Colonic mucosa (tissue), 4 donors: Measurements from ENCODE around the gene ZNF512B. TPM values are rescaled to one million over a fixed set of nuclear protein-coding genes. Genes with fewer than 3 reads are reported as not detected.

Experiments
- DNase-seq: peaks from one replicate; pipeline ENCODE4 v3.0.0-alpha.2; 2020
- H3K27ac ChIP-seq: fragments of 200-600 bp; one replicate; pipeline ENCODE4 v1.8.0; 2021
- H3K27me3 ChIP-seq: fragments of 200-600 bp; one replicate; pipeline ENCODE4 v1.8.0; 2021
- H3K36me3 ChIP-seq: fragments of 200-600 bp; one replicate; pipeline ENCODE4 v1.8.0; 2021
- H3K4me1 ChIP-seq: fragments of 200-600 bp; one replicate; pipeline ENCODE4 v1.8.0; 2021; ENCODE audit warnings: mild to moderate bottlenecking
- H3K4me3 ChIP-seq: fragments of 200-600 bp; one replicate; pipeline ENCODE4 v1.8.0; 2021
- H3K9ac ChIP-seq, 2 donors: one replicate each; pipeline ENCODE4 v1.7.0; 2013; ENCODE audit warnings: control low read depth in 2 of 2, low read depth in 2 of 2, low read length in 2 of 2
- H3K9me3 ChIP-seq: fragments of 200-600 bp; one replicate; pipeline ENCODE4 v1.8.0; 2021
- intact Hi-C: fragments of 100-400 bp; cut with DNase I; formaldehyde crosslinking; loops from one replicate; pipeline ENCODE4 v1.14.1; 2022
- total RNA-seq, 2 donors: library from RNA; stranded (reverse); fragmentation: NEBNext Ultra II Directional in 1 of 2; extraction: Animal tissue kit (Norgen Biotek cat#: 25700) in 1 of 2; gene quantifications; one replicate each; pipeline ENCODE4 v1.2.1, GENCODE V29; 2021
- TF ChIP-seq, protein P1 (sequence below): fragments of 200-600 bp; IDR thresholded peaks from one replicate; pipeline ENCODE4 v1.8.0; 2022; ENCODE audit warnings: antibody characterized with exemption, mild to moderate bottlenecking
- donor health status: healthy.
- donor health status: DM: no; HTN: no; CAD: no.
- donor health status: DM: no; HTN: no; CAD: no.

ZNF512B gene
- total RNA-seq, 2 donors from 2014 or later = 1.9 TPM

DNA sequence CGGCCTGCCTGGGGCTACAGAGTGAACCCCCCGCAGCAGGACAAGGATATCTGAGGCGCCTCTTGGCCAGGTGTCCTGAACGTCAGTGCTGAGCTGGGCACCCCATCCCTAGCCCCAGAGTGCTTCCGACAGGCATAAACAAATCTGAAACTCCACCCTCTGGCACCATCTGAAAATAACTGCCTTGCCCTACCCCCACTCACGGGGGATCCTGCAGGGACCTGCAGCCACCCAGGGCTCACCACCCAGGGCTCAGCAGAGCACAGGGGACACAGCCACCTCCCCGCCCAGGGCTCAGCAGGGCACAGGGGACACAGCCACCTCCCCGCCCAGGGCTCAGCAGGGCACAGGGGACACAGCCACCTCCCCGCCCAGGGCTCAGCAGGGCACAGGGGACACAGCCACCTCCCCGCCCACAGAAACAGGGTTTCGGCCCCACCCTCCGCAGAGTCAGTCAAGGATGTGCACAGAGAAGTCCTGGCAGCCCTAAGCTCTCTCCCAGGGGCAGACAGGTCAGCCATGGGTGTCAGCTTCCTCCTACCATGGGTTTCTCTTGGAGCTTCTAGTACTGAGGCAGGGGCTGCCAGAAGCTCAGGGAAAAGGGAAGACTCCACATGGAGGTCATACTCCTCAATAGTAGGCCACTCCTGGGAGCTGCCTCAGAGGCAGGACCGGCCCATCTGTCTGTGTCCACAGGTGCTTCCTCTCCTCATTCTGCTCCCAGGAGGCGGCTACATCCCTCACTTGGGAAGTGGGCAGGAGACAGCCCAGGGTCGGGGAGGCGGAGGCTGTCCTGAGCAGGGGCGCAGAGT, 18.1 kb downstream of the ZNF512B start:
- H3K9ac ChIP-seq = peak overlapping the region; percentile 33 to 51

DNA sequence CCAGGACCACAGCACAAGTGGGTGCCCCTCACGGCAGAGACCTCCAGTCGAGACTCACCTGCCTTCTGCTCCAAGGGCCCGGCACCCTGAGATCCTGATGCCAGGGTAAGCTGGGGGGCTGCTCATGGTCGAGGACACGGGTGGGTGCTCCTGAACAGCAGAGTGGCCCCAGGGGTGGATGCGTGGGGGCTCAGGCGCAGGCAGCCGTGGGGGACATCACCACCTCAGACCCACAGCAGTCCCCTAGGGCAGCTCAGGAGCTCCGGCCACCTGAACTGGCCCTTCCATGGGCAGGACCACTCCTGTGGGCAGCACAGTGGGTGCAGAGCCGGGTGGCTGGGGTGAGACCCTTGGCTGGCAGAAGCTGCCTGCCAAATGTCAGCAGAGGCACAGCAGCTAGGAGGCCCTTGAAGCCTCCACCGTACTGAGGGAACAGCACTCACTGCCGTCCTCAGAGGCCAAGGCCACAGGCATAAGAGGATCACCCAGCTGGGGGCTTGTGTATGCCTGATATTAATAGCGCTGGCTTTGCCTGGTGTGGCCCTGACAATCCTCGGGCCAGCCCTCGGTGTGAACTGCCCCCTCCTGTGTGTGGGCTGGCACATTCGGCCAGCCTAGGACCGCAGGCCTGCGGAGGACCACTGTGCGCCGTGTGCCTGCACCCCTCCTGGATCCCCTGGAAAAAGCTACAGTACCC, 18.9 kb downstream of the ZNF512B start:
- H3K4me1 ChIP-seq = peaks cover 47% of the 10 kb centered on the region
- no peaks in the 10 kb centered on the region for H3K36me3 ChIP-seq
- H3K4me3 ChIP-seq = no peak overlapping the region
- intact Hi-C loops = no loop called here
- H3K9ac ChIP-seq = peak overlapping the region in 1 of 2 donors; percentile 51
- H3K9me3 ChIP-seq = no peaks in the 10 kb centered on the region
- no peaks in the 10 kb centered on the region for H3K27me3 ChIP-seq
- peak overlapping the region; percentile 32 for H3K27ac ChIP-seq
- TF ChIP-seq, protein P1, sequence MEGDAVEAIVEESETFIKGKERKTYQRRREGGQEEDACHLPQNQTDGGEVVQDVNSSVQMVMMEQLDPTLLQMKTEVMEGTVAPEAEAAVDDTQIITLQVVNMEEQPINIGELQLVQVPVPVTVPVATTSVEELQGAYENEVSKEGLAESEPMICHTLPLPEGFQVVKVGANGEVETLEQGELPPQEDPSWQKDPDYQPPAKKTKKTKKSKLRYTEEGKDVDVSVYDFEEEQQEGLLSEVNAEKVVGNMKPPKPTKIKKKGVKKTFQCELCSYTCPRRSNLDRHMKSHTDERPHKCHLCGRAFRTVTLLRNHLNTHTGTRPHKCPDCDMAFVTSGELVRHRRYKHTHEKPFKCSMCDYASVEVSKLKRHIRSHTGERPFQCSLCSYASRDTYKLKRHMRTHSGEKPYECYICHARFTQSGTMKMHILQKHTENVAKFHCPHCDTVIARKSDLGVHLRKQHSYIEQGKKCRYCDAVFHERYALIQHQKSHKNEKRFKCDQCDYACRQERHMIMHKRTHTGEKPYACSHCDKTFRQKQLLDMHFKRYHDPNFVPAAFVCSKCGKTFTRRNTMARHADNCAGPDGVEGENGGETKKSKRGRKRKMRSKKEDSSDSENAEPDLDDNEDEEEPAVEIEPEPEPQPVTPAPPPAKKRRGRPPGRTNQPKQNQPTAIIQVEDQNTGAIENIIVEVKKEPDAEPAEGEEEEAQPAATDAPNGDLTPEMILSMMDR = no peak
- no peak for DNase-seq

More for the DNA sequence above, 18.1 kb downstream of the ZNF512B start:
- Histone ChIP-seq H3K4me1 (peaks cover 47% of the 10 kb centered on the region), H3K27ac (peak overlapping the region; percentile 32), H3K36me3 (no peaks in the 10 kb centered on the region), H3K27me3 (no peaks in the 10 kb centered on the region), H3K4me3 (no peak overlapping the region), H3K9me3 (no peaks in the 10 kb centered on the region)
- peak; percentile 83 for DNase-seq
- TF ChIP-seq, protein P1 = no peak
- intact Hi-C loops = no loop called here

DNA sequence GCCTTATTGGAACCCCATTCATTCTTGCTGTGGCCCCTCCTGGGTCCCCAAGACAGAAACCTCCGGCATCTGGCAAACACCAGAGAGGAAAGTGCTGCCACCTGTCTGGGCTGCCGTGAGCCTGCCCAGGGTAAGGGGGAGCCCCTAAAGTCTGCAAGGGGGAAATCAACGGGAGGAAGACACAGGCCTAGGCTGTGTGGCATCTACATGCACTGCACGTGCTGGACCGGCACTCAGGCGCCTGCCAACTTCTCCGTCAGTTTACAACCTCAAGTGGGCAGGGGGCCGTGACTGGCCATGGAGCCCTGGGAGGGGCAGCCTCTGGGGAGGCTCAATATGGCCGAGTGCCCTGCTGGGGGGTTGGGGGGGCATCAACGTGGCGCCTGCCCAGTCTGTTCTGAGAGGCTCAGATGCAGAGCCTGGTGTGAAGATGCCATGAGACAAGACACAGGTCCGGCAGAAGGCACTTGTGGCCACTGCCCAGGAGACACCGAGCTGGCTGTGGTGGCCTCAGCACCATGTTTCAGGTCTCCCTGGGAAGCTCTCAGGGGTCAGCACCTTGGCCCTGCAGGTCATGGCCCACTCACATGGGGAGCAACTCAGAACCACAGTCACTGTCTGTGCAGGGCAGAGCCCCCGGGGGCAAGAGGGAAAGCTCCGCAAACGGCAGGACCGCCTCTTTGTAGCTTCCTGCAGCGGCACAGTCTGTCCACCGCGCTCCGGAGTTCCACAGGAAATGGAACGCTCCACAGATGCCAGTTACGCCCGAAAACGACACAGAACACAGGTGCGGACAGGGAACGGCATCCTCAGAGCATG, 21.9 kb downstream of the ZNF512B start:
- TF ChIP-seq, protein P1 = no peak
- no peak for DNase-seq
- Histone ChIP-seq H3K4me3 (no peak overlapping the region), H3K27me3 (no peaks in the 10 kb centered on the region), H3K4me1 (peaks cover 35% of the 10 kb centered on the region), H3K9me3 (no peaks in the 10 kb centered on the region), H3K27ac (no peak overlapping the region), H3K36me3 (peaks cover 14% of the 10 kb centered on the region), H3K9ac (peak overlapping the region in 1 of 2 donors; percentile 26)
- intact Hi-C loops = no loop called here

DNA sequence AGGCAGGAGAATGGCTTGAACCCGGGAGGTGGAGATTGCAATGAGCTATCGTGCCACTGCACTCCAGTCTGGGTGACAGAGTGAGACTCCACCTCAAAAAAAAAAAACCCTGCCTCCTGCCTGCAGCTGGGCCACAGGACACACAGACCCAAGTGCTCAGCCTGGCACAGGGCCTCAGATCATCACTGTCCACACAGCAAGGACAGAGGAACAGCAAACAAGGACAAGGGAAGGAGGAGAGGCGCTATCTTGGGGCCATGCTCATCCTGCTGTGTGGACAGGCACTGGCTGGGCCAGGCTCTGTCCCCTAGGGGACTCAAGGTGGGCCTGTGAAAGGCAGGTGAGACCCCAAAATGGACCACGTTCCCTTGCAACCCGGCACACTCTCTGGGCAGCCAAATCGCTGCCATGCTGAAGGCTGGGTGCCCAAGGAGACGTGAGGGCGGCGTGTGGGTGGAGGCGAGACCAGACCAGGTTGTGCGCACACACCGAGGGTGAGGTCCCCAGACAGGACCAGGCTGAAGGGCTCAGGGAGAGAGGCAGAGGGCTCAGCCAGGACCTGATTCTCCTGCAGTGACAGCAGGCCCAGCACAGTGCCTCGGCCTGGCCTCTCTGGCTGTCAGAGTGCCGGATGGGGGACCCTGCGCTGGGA, 22.6 kb downstream of the ZNF512B start:
- H3K27me3 ChIP-seq = no peaks in the 10 kb centered on the region
- H3K36me3 ChIP-seq = peaks cover 14% of the 10 kb centered on the region
- H3K9ac ChIP-seq = no peak overlapping the region
- H3K9me3 ChIP-seq = no peaks in the 10 kb centered on the region
- TF ChIP-seq, protein P1 = no peak
- intact Hi-C loops = no loop called here
- DNase-seq = no peak
- no peak overlapping the region for H3K27ac ChIP-seq
- no peak overlapping the region for H3K4me3 ChIP-seq
- peaks cover 31% of the 10 kb centered on the region for H3K4me1 ChIP-seq
